ENCODE results near the gene ELFN1. TPM values are rescaled to one million over a fixed set of nuclear protein-coding genes. Genes with fewer than 3 reads are reported as not detected.

The ELFN1 gene
- total RNA-seq, 1 donor from 2014 or later: 1.6 TPM

DNA sequence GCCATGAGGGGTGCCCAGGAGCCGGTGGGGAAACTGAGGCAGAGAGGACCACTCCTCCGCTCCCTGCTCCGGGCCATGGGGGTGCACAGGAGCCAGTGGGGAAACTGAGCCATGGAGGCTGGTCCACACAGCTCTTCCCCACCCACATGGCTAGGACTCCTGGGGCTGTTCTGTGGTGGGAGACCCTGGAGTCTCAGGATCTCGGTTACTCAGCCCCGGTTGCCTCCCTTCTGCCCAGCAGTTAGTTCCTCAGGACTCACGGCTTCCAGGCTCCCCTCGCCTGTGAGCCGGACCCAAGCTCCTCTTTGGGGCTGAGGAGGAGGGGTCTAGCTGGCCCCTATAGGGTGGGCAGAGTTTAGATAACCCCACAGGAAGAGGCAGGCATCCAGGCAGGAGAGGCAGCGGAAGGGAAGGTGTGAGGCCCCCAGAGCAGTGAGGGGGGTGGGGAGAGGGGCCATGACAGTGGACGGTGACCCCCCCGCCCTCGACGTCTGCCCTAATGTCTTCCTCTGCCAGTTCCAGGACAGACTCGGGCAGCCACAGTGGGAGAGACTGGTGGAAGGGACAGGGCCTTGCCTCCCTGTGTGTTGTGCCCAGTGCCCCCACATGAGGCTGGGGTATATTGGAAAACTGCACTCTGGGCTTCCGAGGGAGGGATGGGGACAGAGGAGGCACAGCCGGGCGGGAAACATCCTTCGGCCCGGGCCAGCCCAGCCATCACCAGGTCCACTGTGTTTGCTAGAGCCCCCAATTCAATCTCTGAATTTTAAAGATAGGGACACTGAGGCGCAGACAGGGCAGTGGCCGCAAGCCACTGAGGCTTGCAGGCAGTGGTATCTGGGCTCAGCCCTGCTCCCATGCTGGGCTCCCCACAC, 4.3 kb downstream of the ELFN1 start:
- Histone ChIP-seq H3K27me3 (ENCODE audit: control insufficient read depth in 3 of 3, insufficient read depth in 3 of 3, low read length in 3 of 3) (peaks cover 72 to 83% (median 78%) of the 10 kb centered on the region in 3 donors), H3K27ac (ENCODE audit: low read depth, low read length) (no peak overlapping the region), H3K4me3 (ENCODE audit: low read length in 3 of 3) (no peak overlapping the region), H3K9ac (ENCODE audit: low read depth in 1 of 3, low read length in 3 of 3) (no peak overlapping the region), H3K36me3 (ENCODE audit: control insufficient read depth in 3 of 3, insufficient read depth in 3 of 3, low read length in 3 of 3) (no peaks in the 10 kb centered on the region), H3K9me3 (ENCODE audit: control insufficient read depth in 3 of 3, low read length in 3 of 3) (no peaks in the 10 kb centered on the region), H3K4me1 (ENCODE audit: control insufficient read depth in 3 of 3, insufficient read depth in 3 of 3, low read length in 3 of 3) (no peaks in the 10 kb centered on the region)

DNA sequence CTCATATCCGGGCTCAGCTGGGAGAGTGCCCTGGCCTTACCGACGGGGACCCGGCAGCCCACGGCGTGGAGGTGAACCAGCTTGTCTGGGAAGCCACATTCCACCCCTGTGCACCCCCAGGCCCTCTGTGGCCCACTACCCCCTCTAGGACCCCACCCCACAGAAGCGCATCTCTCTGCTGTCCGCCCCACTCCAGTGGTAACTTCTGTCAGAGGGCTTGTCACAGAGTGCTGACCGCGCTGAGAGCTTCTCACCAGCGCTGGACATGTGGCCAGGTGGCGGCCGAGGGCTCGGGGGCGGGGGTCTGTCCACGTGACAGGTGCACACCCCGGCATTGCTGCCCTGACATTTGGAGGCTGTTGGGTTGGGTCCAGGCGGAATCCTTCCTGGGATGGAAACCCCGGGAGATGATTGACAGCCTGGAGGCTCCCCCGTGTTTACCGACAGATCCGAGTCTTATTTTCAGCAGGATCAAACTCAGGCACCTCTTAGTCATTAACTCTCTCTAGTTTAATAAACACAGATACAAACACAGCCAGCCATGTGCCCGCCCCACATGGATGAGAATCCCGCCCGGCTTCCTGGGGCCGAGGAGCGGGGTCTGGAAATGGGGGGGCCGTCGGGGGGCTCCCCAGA, 5.1 kb downstream of the ELFN1 start:
- no peaks in the 10 kb centered on the region for H3K9me3 ChIP-seq (ENCODE audit: control insufficient read depth in 3 of 3, low read length in 3 of 3)
- no peak overlapping the region for H3K27ac ChIP-seq (ENCODE audit: low read depth, low read length)
- no peak overlapping the region for H3K4me3 ChIP-seq (ENCODE audit: low read length in 3 of 3)
- H3K27me3 ChIP-seq (ENCODE audit: control insufficient read depth in 3 of 3, insufficient read depth in 3 of 3, low read length in 3 of 3): peaks cover 73 to 88% (median 83%) of the 10 kb centered on the region in 3 donors
- no peak overlapping the region for H3K9ac ChIP-seq (ENCODE audit: low read depth in 1 of 3, low read length in 3 of 3)
- H3K36me3 ChIP-seq (ENCODE audit: control insufficient read depth in 3 of 3, insufficient read depth in 3 of 3, low read length in 3 of 3): no peaks in the 10 kb centered on the region
- H3K4me1 ChIP-seq (ENCODE audit: control insufficient read depth in 3 of 3, insufficient read depth in 3 of 3, low read length in 3 of 3): no peaks in the 10 kb centered on the region

DNA sequence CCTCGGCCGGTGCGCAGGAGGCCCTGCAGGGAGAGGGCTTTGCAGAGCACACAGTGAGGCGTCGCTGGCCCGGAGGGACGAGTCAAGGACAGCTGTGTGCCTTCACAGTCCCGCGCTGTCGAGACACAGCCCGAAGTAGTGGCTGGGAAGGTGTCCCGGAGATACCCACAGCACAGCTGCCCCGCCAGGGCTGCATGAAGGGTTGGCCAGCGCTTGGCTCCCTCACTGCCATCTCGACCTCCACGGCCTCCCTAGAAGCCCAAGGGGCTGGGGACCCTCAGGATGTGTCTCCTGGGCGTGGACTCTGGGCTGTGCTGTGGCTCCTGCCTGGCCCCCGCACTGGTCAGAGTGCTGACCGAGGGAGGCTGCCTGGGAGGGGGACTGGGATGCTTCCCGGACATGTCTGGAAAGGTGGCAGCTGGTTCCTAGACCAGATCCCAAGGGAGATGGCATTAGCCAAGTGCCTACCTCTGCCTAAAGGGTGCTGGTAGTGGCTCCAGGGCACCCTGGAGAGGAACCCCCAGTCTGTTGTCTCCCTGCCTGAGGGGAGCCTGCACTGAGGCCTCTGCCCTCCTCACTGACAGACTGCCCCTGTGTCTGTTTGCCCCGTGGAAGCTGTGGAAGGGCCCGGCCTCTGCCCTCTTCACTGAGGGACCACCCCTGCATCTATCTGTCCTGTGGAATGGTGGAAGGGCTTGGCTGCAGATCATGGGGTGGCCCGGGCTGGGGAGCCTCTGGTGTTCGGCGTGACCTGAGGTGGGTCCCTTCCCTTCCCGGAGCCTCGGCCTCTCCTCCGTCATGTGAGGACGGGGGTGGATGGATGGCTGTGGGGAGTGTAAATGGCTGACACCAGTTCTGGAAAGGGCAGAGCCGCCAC, 5.8 kb downstream of the ELFN1 start:
- H3K27me3 ChIP-seq (ENCODE audit: control insufficient read depth in 3 of 3, insufficient read depth in 3 of 3, low read length in 3 of 3): peaks cover 72 to 83% (median 78%) of the 10 kb centered on the region in 3 donors
- no peaks in the 10 kb centered on the region for H3K36me3 ChIP-seq (ENCODE audit: control insufficient read depth in 3 of 3, insufficient read depth in 3 of 3, low read length in 3 of 3)
- no peaks in the 10 kb centered on the region for H3K4me1 ChIP-seq (ENCODE audit: control insufficient read depth in 3 of 3, insufficient read depth in 3 of 3, low read length in 3 of 3)
- no peak overlapping the region for H3K27ac ChIP-seq (ENCODE audit: low read depth, low read length)
- H3K9me3 ChIP-seq (ENCODE audit: control insufficient read depth in 3 of 3, low read length in 3 of 3): no peaks in the 10 kb centered on the region
- H3K9ac ChIP-seq (ENCODE audit: low read depth in 1 of 3, low read length in 3 of 3): no peak overlapping the region
- no peak overlapping the region for H3K4me3 ChIP-seq (ENCODE audit: low read length in 3 of 3)

DNA sequence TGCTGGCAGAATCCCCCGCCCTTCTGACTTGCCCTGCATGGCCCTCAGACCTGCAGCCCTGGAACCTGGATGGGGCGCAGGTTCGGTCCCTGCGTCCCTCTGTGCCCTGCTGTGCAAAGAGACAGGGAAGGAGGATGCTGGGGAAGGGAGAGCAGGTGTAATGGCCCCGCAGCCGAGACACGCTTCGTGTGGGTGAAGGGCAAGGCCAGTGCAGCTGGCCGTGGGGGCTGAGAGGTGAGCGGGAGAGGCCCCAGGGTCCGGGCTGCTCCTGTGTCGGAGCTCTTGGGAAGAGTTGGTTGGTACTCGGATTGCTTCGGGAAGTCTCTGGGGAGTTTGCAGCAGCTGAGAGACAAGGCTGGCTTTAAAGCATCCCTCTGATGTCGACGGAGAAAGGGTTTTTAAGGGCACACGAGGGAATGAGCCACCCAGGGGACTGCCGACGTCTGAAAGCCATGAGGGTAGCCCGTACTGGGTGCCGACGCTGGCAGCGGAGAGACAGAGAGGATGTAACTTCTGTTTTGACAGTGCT, 6.5 kb downstream of the ELFN1 start:
- Histone ChIP-seq H3K27me3 (ENCODE audit: control insufficient read depth in 3 of 3, insufficient read depth in 3 of 3, low read length in 3 of 3) (peaks cover 64 to 76% (median 71%) of the 10 kb centered on the region in 3 donors), H3K4me3 (ENCODE audit: low read length in 3 of 3) (no peak overlapping the region)

DNA sequence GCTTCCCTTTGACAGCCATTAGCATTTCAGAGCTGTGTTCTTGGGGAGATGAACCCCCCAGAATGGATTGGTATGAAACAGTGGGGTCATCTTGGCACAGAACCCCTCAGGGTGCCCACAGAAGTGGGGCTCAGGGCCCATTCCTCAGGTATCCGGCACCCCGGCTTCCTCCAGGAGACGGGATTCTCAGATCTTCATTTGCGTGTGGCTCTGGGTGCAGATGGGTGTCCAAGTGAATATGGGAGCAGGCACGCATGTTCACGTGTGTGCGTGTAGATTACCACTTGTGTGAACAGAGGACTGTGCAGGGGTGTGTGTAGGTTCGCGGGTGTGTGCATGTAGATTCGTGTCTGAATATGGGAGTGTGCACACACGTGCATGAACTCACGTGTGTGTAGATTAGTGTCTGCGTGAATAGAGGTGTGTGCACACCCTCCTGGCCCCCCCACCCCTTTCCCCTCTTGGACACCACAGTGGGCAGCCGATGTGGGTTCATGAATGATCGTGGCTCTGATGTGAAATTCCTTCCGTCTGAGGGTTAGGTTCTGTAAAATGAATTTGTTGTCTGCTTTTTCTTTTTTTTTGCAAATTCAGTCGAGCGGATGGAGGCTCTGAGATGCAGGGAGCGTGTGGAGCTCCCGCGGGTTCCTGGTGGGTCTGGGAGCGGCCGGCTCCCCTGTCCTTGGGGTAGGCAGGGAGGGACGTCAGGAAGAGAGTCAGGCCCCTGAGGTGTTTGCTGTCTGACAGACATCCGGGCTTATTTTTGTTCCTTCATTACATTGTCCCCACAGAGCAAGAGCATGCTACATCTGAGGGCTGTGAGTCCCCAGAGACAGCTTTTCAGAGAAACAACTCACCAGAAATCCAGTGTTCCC, 7.4 kb downstream of the ELFN1 start:
- no peak overlapping the region for H3K27ac ChIP-seq (ENCODE audit: low read depth, low read length)
- no peaks in the 10 kb centered on the region for H3K9me3 ChIP-seq (ENCODE audit: control insufficient read depth in 3 of 3, low read length in 3 of 3)
- no peaks in the 10 kb centered on the region for H3K36me3 ChIP-seq (ENCODE audit: control insufficient read depth in 3 of 3, insufficient read depth in 3 of 3, low read length in 3 of 3)
- H3K4me3 ChIP-seq (ENCODE audit: low read length in 3 of 3): no peak overlapping the region
- no peak overlapping the region for H3K9ac ChIP-seq (ENCODE audit: low read depth in 1 of 3, low read length in 3 of 3)
- H3K4me1 ChIP-seq (ENCODE audit: control insufficient read depth in 3 of 3, insufficient read depth in 3 of 3, low read length in 3 of 3): no peaks in the 10 kb centered on the region
- H3K27me3 ChIP-seq (ENCODE audit: control insufficient read depth in 3 of 3, insufficient read depth in 3 of 3, low read length in 3 of 3): peaks cover 59 to 68% (median 63%) of the 10 kb centered on the region in 3 donors

More for the DNA sequence above, 6.5 kb downstream of the ELFN1 start:
- no peaks in the 10 kb centered on the region for H3K9me3 ChIP-seq (ENCODE audit: control insufficient read depth in 3 of 3, low read length in 3 of 3)
- H3K4me1 ChIP-seq (ENCODE audit: control insufficient read depth in 3 of 3, insufficient read depth in 3 of 3, low read length in 3 of 3): no peaks in the 10 kb centered on the region
- H3K36me3 ChIP-seq (ENCODE audit: control insufficient read depth in 3 of 3, insufficient read depth in 3 of 3, low read length in 3 of 3): no peaks in the 10 kb centered on the region
- H3K27ac ChIP-seq (ENCODE audit: low read depth, low read length): no peak overlapping the region
- H3K9ac ChIP-seq (ENCODE audit: low read depth in 1 of 3, low read length in 3 of 3): no peak overlapping the region

DNA sequence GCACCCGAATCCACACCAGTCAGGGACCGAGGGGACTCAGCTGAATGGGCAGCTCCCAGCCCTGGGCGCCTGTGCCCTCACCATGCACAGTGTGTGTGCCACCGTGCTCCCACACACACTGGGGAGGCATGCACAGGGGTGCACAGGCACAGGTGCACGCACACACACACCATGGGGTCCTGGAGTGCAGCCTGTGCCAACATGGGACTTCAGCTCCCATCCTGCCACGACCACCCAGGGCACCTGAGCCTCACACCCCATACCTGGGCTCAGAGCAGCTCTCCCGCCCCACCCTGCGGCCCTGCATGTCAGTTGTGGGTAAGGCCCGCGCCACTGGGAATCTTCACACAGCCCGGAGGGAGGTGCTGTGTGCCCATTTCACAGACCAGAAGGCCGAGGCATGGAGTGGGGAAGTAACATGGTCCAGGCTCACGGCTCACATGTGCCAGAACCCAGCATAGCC, 8.0 kb downstream of the ELFN1 start:
- H3K36me3 ChIP-seq (ENCODE audit: control insufficient read depth in 3 of 3, insufficient read depth in 3 of 3, low read length in 3 of 3): no peaks in the 10 kb centered on the region
- H3K4me3 ChIP-seq (ENCODE audit: low read length in 3 of 3): no peak overlapping the region
- H3K27ac ChIP-seq (ENCODE audit: low read depth, low read length): no peak overlapping the region
- H3K4me1 ChIP-seq (ENCODE audit: control insufficient read depth in 3 of 3, insufficient read depth in 3 of 3, low read length in 3 of 3): no peaks in the 10 kb centered on the region
- peaks cover 57 to 63% (median 59%) of the 10 kb centered on the region in 3 donors for H3K27me3 ChIP-seq (ENCODE audit: control insufficient read depth in 3 of 3, insufficient read depth in 3 of 3, low read length in 3 of 3)
- no peak overlapping the region for H3K9ac ChIP-seq (ENCODE audit: low read depth in 1 of 3, low read length in 3 of 3)
- H3K9me3 ChIP-seq (ENCODE audit: control insufficient read depth in 3 of 3, low read length in 3 of 3): no peaks in the 10 kb centered on the region

DNA sequence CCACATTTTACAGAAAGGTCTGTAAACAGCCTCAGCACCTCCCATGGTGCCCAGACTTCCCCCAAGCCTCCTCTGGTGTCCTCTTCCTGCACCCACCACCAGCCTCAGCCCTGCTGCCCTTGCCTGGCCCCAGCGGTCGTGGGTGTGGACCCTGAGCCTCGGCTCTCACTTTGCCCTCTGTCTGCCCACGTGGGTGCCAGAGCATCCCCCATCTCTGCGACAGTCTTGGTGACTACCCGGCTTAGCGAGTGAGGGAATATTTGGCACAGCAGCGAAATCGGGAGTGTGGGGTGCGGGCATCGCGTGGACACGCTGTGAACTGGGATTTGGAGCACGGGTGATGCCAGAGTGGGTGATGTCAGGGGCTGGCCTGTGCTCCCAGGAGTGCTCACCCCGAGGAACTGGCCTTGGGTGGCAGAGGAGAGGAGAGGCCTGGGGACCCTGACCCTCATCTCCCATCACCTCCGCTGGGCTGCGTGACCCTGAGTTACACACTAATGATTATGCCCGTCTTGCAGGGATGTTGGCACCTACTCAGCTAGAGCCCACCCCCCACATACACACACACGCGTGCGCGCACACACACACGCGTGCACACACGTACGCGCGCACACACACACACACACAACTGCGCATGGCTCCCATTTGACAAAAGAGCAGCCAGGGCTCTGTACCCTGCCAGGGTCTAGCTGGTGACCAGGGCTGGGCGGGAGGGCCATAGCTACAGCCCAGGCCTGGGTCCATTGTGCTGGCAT, 8.7 kb downstream of the ELFN1 start:
- H3K27me3 ChIP-seq (ENCODE audit: control insufficient read depth in 3 of 3, insufficient read depth in 3 of 3, low read length in 3 of 3): peaks cover 52 to 58% (median 56%) of the 10 kb centered on the region in 3 donors
- H3K4me1 ChIP-seq (ENCODE audit: control insufficient read depth in 3 of 3, insufficient read depth in 3 of 3, low read length in 3 of 3): no peaks in the 10 kb centered on the region
- H3K4me3 ChIP-seq (ENCODE audit: low read length in 3 of 3): no peak overlapping the region
- H3K9me3 ChIP-seq (ENCODE audit: control insufficient read depth in 3 of 3, low read length in 3 of 3): no peaks in the 10 kb centered on the region
- no peaks in the 10 kb centered on the region for H3K36me3 ChIP-seq (ENCODE audit: control insufficient read depth in 3 of 3, insufficient read depth in 3 of 3, low read length in 3 of 3)
- no peak overlapping the region for H3K27ac ChIP-seq (ENCODE audit: low read depth, low read length)
- H3K9ac ChIP-seq (ENCODE audit: low read depth in 1 of 3, low read length in 3 of 3): no peak overlapping the region

DNA sequence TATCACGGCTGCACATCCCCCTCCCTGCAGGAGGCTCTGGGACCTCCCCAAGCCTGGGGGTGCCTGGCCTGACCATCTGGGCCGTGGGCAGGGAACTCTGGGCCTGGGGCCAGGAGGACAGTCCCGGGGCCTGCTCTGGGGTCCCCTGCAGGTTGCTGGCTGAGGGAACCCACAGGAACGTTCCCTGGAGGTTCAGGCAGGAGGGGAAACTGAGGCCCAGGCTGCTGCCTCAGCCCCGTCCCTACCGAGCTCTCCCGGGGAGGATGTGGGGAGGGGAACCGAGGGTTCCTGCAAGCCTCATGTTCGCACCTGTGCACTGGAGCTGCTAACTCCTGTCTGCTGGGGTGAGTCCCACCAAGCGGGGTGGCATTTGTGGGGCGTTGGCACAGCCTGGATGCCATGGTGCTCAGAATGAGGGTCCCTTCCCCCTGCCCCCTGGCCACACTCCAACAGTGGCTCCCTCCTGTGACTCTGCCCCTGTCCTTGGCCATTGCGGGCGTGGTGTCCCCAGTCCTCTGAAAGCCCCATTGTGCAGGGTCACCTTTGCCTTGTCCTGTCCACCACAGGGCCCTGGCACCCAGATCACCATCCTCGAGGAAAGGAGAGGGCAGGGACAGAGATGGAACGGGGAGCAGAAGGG, 9.4 kb downstream of the ELFN1 start:
- Histone ChIP-seq H3K9me3 (ENCODE audit: control insufficient read depth in 3 of 3, low read length in 3 of 3) (peaks cover 0 to 3% (median 0%) of the 10 kb centered on the region in 3 donors), H3K27ac (ENCODE audit: low read depth, low read length) (no peak overlapping the region), H3K9ac (ENCODE audit: low read depth in 1 of 3, low read length in 3 of 3) (no peak overlapping the region), H3K4me3 (ENCODE audit: low read length in 3 of 3) (no peak overlapping the region), H3K36me3 (ENCODE audit: control insufficient read depth in 3 of 3, insufficient read depth in 3 of 3, low read length in 3 of 3) (no peaks in the 10 kb centered on the region), H3K4me1 (ENCODE audit: control insufficient read depth in 3 of 3, insufficient read depth in 3 of 3, low read length in 3 of 3) (no peaks in the 10 kb centered on the region), H3K27me3 (ENCODE audit: control insufficient read depth in 3 of 3, insufficient read depth in 3 of 3, low read length in 3 of 3) (peaks cover 45 to 51% (median 49%) of the 10 kb centered on the region in 3 donors)

All from skeletal muscle tissue (tissue), 4 donors.